CD4-positive, alpha-beta T cell (primary cell): ENCODE measurements around the gene MYBPC3. TPM values are rescaled to one million over a fixed set of nuclear protein-coding genes. Genes with fewer than 3 reads are reported as not detected.

Experiments
- ATAC-seq: fragments of 200-7000 bp; cut with Tn5 transposase; one replicate; pipeline ENCODE4 v1.10.0; 2022; ENCODE audit warnings: mild to moderate bottlenecking; ENCODE audit not compliant: poor library complexity
- CTCF ChIA-PET: fragments of 350-600 bp; sonication (Branson Sonifier 250); formaldehyde crosslinking; loops from one replicate; lab custom pipeline; 2021; ENCODE audit warnings: antibody characterized with exemption, inconsistent platforms; lab: Charles Lee
- POLR2A ChIA-PET: fragments of 350-600 bp; sonication (Branson Sonifier 250); formaldehyde crosslinking; loops from one replicate; lab custom pipeline; 2021; ENCODE audit warnings: antibody characterized with exemption, inconsistent platforms; lab: Charles Lee
- DNase-seq, 14 experiments: peaks; one replicate each; pipeline ENCODE4 v3.0.0-alpha.2; 2013 to 2020; ENCODE audit warnings: mixed read lengths in 2 of 14
- H3K27ac ChIP-seq, 2 donors: one replicate each; pipeline versions ENCODE4 v1.5.1 to v1.7.0; 2013; ENCODE audit warnings: low read length in 2 of 2, low read depth in 1 of 2, mild to moderate bottlenecking in 1 of 2
- H3K27me3 ChIP-seq, 2 experiments: 1 replicate in 1 of 2; 2 replicates in 1 of 2; pipeline versions ENCODE4 v1.6.1 to v1.7.0; 2013; ENCODE audit warnings: low read length in 2 of 2, control low read depth in 1 of 2, mild to moderate bottlenecking in 1 of 2, moderate library complexity in 1 of 2; ENCODE audit not compliant: insufficient read depth in 2 of 2, control insufficient read depth in 1 of 2
- H3K36me3 ChIP-seq: one replicate; pipeline ENCODE4 v1.6.1; 2013; ENCODE audit warnings: low read length, control low read depth; ENCODE audit not compliant: insufficient read depth
- H3K4me1 ChIP-seq: one replicate; pipeline ENCODE4 v1.6.1; 2013; ENCODE audit warnings: low read length, control low read depth; ENCODE audit not compliant: insufficient read depth
- H3K4me3 ChIP-seq: one replicate; pipeline ENCODE4 v1.5.1; 2013; ENCODE audit warnings: mild to moderate bottlenecking, low read length, moderate library complexity
- H3K9me3 ChIP-seq, 2 experiments: 1 replicate in 1 of 2; 2 replicates in 1 of 2; pipeline versions ENCODE4 v1.6.1 to v1.7.0; 2013; ENCODE audit warnings: low read length in 2 of 2, mild to moderate bottlenecking in 2 of 2, control low read depth in 1 of 2, moderate library complexity in 1 of 2; ENCODE audit not compliant: control insufficient read depth in 1 of 2, insufficient read depth in 1 of 2
- H3K27ac Mint-ChIP-seq: one replicate; pipeline ENCODE4 v1.8.0; 2020; ENCODE audit warnings: mixed read lengths
- H3K27me3 Mint-ChIP-seq: one replicate; pipeline ENCODE4 v1.8.0; 2021; ENCODE audit warnings: mixed read lengths
- H3K36me3 Mint-ChIP-seq: one replicate; pipeline ENCODE4 v1.8.0; 2021; ENCODE audit warnings: low read depth, mixed read lengths
- H3K4me1 Mint-ChIP-seq: one replicate; pipeline ENCODE4 v1.8.0; 2021; ENCODE audit warnings: low read depth, mixed read lengths
- H3K4me3 Mint-ChIP-seq: one replicate; pipeline ENCODE4 v1.8.0; 2020; ENCODE audit warnings: mild to moderate bottlenecking, mixed read lengths
- H3K9me3 Mint-ChIP-seq: one replicate; pipeline ENCODE4 v1.8.0; 2020; ENCODE audit warnings: mixed read lengths
- intact Hi-C, 2 experiments: fragments of 100-400 bp; cut with DNase I in 1 of 2; cut with micrococcal nuclease in 1 of 2; formaldehyde crosslinking; loops; one replicate each; pipeline versions ENCODE4 v1.15.1 to v1.9.0; 2023 to 2025; cut with DNase I, micrococcal nuclease
- total RNA-seq, 174 experiments: library from RNA in 2 of 174; stranded (reverse) in 2 of 174; gene quantifications; one replicate each; pipeline ENCODE4 v1.2.3 and lab custom pipeline; 2021 to 2026
- TF ChIP-seq, protein P1 (sequence below): fragments of 200-600 bp; IDR thresholded peaks from one replicate; pipeline ENCODE4 v1.8.0; 2022; ENCODE audit warnings: antibody characterized with exemption, mild to moderate bottlenecking

Gene MYBPC3
- total RNA-seq, 2 experiments from 2014 or later, result not detected

DNA sequence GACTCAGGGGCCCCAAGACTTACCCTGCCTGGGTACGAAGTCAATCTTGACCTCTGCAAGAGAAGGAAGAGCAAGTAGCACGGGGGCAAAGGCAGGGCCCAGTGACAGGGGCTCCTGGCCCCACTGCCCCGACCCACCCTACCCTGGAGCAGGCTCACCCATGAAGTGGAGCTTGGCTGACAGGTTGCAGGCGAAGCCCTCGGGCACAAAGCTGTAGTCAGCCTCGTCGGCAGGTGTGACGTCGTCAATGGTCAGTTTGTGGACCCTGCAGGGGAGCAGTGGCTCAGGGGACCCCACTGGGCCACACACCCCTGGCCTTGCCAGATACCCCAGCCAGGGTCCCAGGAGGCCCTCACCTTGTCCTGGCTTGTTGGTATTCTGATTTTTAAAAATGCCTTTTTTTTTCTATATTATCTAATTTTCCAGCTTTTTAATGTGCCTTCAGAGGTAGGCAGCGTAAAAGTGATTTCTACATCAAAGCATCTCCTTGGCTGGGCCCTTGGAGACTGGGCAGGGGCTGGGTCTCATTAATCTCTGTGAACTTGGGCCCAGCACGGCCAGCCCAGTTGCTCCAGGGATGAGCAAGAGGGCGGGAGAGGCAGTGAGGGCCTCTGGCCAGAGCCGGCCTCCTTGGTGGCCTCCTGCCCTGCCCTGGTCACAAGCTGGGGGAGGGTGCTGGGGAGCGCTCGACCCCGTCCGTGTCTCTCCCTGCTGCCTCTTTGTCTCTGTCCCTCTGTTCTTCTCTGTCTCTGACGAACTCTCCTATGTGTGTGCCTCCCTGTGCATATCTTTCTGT, 11.3 kb downstream of the MYBPC3 start:
- Histone ChIP-seq H3K4me1 (no peaks in the 10 kb centered on the region), H3K9me3 (no peaks in the 10 kb centered on the region), H3K36me3 (no peaks in the 10 kb centered on the region), H3K27ac (no peak overlapping the region), H3K27me3 (no peaks in the 10 kb centered on the region), H3K4me3 (no peak overlapping the region)
- H3K27ac Mint-ChIP-seq, result no peak overlapping the region
- no peaks in the 10 kb centered on the region for H3K36me3 Mint-ChIP-seq
- no peaks in the 10 kb centered on the region for H3K9me3 Mint-ChIP-seq
- ChIA-PET POLR2A (no interaction called here), CTCF (no interaction called here)
- DNase-seq (no peak), ATAC-seq (no peak)
- no peaks in the 10 kb centered on the region for H3K4me1 Mint-ChIP-seq
- H3K4me3 Mint-ChIP-seq, result no peak overlapping the region
- H3K27me3 Mint-ChIP-seq, result no peaks in the 10 kb centered on the region
- TF ChIP-seq, protein P1, sequence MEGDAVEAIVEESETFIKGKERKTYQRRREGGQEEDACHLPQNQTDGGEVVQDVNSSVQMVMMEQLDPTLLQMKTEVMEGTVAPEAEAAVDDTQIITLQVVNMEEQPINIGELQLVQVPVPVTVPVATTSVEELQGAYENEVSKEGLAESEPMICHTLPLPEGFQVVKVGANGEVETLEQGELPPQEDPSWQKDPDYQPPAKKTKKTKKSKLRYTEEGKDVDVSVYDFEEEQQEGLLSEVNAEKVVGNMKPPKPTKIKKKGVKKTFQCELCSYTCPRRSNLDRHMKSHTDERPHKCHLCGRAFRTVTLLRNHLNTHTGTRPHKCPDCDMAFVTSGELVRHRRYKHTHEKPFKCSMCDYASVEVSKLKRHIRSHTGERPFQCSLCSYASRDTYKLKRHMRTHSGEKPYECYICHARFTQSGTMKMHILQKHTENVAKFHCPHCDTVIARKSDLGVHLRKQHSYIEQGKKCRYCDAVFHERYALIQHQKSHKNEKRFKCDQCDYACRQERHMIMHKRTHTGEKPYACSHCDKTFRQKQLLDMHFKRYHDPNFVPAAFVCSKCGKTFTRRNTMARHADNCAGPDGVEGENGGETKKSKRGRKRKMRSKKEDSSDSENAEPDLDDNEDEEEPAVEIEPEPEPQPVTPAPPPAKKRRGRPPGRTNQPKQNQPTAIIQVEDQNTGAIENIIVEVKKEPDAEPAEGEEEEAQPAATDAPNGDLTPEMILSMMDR, result no peak
- intact Hi-C loops, result no loop called here

DNA sequence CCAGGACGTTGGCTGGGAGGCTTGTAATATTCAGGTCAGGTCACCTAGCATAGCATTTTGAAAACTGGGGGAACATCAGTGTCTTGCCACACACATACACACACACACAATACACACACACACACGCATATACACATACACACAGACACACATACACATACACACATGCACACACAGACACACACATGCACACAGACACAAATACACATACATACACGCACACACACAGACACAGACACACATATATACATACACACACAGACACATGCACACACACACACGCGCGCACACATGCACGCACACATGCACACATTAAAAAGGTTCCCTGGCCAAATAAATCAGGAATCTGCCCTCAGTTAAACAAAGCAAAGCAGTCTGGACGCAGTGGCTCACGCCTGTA, 12.5 kb downstream of the MYBPC3 start:
- POLR2A ChIA-PET, result no interaction called here
- H3K27ac Mint-ChIP-seq, result no peak overlapping the region

DNA sequence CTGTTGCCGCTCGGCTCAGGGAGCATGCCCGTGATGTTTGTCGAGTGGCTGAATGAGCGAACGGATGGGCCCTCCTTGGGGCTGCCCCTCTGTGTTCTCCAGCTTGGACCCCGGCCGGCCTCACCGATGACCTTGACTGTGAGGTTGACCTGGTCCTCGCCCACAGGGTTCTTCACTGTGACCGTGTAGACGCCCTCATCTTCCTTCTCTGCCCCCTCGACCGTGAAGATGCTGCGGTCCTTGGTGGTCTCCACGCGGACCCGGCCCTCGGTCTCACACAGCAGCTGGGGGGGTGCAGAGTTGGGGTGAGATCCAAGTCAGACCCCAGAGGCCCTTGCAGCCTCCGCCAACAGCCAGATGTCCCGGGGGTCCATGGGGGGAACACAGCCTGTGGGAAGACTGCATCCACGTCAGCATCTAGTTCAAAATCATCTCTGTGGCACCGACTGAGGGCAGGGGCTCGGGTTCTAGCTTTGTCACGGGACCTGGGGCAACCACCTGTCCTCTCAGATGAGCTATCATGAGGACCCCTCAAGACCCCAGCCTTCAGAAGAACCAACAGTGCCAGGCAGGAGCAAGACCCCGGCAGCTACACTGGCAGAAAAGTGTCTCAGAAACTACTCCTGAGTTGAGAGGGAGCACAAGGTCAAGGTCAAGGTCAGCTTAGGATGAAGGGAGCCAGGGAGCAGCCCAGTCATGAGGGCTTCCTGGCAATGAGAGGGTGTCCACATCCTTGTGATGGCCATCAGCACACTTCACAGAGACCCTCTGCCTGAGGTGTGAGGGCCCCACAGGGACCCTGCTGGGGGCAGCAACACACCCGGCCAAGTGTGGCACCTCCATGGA, 13.9 kb downstream of the MYBPC3 start:
- Histone ChIP-seq H3K27me3 (no peaks in the 10 kb centered on the region), H3K4me1 (no peaks in the 10 kb centered on the region), H3K9me3 (no peaks in the 10 kb centered on the region), H3K36me3 (no peaks in the 10 kb centered on the region), H3K27ac (no peak overlapping the region), H3K4me3 (no peak overlapping the region)
- ChIA-PET CTCF (no interaction called here), POLR2A (no interaction called here)
- no peak for ATAC-seq
- Mint-ChIP-seq H3K4me1 (no peaks in the 10 kb centered on the region), H3K4me3 (no peak overlapping the region), H3K27me3 (no peaks in the 10 kb centered on the region), H3K27ac (no peak overlapping the region), H3K36me3 (no peaks in the 10 kb centered on the region), H3K9me3 (no peaks in the 10 kb centered on the region)
- no peak for DNase-seq
- TF ChIP-seq, protein P1, result no peak
- intact Hi-C loops, result no loop called here

More for the DNA sequence above, 12.5 kb downstream of the MYBPC3 start:
- no peak overlapping the region for H3K27ac ChIP-seq
- no peak overlapping the region for H3K4me3 ChIP-seq
- ATAC-seq (no peak), DNase-seq (no peak)
- Mint-ChIP-seq H3K36me3 (no peaks in the 10 kb centered on the region), H3K9me3 (no peaks in the 10 kb centered on the region), H3K4me3 (no peak overlapping the region), H3K27me3 (no peaks in the 10 kb centered on the region), H3K4me1 (no peaks in the 10 kb centered on the region)
- H3K27me3 ChIP-seq, result no peaks in the 10 kb centered on the region
- no peaks in the 10 kb centered on the region for H3K36me3 ChIP-seq
- no peaks in the 10 kb centered on the region for H3K9me3 ChIP-seq
- intact Hi-C loops, result no loop called here
- CTCF ChIA-PET, result no interaction called here
- no peaks in the 10 kb centered on the region for H3K4me1 ChIP-seq
- TF ChIP-seq, protein P1, result no peak
